IPS-NIHi11 (cell line): ENCODE results near the gene PTP4A2.

ENCODE experiments used
- DNase-seq: peaks from one replicate; pipeline ENCODE4 v3.0.0; 2012; ENCODE audit warnings: mixed read lengths, low spot score

The PTP4A2 gene

DNA sequence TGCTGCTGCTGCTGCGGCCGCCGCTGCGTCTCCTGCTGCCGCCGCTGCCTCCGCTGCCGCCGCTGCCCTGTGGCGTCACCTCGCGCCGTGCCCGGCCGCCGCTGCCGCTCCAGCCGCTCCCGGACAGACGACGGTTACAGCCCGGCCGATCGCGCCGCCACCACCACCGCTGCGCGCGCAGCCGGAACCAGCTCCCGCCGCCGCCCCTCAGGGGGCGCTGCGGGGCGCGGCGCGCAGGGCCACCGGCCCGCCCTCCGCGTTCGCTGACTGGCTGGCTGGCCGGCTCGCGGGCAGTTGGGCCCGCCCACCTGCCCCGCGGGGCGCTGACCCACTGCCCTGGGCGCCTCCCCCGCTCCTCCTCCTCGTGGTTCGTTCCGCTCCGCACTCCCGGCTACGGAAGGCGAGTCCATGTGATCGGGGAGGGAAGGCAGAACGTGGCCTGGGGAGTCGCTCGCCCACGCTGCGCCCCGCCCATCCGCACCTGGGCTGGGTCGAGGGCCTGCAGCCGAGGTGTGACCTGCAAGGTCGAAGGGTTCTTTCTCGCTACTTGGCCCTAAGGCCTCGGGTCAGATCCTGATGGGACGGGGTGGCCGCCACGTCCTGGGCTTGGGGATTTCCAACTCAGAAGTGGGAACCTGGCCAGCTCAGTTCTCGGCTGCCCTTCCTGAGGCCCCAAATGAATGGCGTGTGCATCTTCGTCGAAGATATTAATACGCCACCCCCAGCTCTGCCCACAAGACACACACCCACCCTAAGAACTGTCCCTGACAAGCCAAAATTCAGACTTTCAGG lies at the start of gene PTP4A2:
Gene PTP4A2 (minus strand): TSS at position 185 of the 792 bp plus-strand sequence. CDS start 19,303 bp downstream, outside the sequence.
- peak; percentile 99 for DNase-seq

GRCh38 chr1:31987135-31987619 lies 49.0 kb upstream of the PTP4A2 start:
- peak; percentile 24 for DNase-seq

- no peak for DNase-seq
Observed at GRCh38 chr1:31985430-31985829, 47.3 kb upstream of the PTP4A2 start.

DNA sequence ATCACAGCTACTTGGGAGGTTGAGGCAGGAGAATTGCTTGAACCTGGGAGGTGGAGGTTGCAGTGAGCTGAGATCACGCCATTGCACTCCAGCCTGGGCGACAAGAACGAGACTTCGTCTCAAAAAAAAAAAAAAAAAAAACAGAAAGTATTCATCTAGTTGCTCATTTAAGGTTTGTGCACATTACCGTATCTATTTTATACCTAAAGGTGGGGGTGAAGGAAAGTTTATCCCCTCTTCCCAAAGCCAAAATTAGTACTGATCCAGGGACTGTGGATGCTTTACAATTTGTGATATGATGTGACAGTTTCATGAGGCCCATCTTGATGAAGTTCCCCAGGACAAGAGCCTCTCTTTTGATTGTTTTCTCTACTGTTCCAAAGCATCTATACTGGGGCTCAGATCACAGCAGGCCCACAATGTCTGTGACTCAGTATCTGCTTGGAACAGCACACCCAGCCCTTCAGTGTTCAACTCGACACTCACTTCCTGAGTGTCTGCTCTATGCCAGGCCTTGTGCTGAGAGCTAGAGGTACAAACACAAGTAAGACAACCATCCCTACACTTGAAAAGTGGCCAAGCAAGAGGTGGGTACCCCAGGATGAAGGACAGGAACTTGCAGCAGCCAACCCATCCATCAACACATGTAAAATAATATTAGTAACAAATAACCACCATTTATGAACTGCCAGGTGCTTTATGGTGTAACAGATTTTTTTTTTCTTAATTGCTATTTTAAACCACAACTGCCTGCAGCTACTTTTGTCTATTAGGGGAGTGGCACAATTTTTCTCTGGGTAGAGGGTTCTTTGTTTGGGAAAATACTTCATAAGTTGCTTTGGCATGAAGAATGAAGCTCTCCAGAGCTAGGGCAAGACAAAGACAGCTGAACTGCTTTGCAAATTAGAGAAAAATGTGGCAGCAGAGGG lies 46.5 kb upstream of the PTP4A2 start:
- DNase-seq, result no peak

- DNase-seq, result no peak
Observed at GRCh38 chr1:31981972-31982371, 43.8 kb upstream of the PTP4A2 start.

GRCh38 chr1:31981456-31981839 lies 43.3 kb upstream of the PTP4A2 start:
- no peak for DNase-seq

- DNase-seq, result no peak
Observed at GRCh38 chr1:31980835-31981455, 42.8 kb upstream of the PTP4A2 start.

DNA sequence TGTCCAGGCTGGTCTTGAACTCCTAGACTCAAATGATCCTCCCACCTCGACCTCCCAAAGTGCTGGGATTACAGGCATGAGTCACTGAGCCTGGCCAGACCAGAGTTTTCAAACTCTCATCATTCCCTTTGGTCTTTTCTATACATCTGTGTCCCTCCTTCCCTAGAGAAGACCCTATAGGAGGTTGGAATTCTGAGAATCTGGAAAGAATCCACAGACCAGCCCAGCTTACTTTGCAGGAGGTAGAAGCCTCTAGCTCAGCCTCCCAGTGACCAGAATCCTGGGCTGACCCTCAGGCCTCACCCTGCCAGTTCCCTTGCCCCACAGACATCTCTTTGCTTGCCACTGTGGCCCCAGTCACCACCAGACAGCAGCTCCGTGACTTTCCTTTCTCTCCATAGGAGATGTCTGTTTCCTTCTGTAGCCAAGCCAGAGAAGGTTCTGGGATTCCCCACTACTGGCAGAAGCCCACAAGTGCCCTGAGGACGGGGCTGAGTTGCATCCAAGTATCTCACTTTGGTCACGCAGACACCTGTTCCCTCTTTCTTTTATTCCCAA lies 40.8 kb upstream of the PTP4A2 start:
- DNase-seq, result no peak

DNA sequence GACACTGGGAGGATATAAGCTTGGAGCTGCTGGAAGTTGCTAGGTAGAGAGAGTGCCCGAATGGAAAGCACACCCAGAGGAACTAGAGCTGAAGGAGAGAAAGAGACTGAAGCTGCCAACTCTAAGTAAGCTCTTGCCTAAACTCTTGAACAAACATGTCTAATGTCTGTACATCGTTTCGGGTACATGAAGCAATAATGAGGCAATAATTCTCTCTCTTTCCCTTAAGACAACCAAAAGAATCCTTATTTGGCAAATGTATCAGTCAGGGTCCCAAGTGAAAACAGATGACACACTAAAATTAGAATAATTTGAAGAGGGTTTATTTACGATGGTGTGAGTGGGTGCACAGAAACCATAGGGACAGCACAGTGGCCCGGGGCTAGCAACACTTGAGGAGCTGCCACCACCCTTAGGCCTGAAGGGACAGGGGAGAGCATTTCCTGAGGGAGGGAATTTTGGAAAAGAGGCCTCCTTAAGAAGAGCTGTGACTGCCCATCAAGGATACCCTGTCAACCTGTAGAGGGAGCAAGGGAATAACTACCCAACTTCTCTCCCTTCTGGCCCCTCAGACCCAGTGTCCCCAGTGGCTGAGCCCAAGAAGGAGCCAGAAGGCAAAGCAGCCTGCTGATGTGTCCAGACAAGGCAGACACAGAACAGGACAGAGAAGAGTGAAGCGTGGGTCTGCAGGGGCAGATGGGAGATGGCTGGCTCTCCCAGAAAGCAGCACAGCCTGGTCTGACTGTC lies 39.4 kb upstream of the PTP4A2 start:
- DNase-seq, result peak; percentile 83

- DNase-seq, result no peak
Observed at GRCh38 chr1:31976401-31976800, 38.2 kb upstream of the PTP4A2 start.

DNA sequence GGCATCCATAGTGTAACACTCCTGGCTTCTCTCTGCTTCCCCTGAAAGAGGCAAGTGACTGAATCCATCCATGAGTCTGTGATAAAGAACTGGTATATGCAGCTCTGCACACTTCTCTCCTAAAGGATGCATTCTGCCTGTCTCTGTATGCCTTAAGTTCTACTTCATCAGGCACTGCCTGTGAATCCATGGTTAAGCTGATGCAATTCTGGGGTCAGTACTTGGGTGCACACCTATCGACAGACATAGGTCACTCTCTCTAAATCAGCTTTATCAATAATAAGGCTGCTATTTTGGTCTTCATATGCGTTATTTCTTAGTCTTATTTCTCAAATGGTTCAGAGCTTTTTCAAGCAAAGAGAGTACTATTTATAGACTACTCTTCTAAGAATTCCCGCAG lies 32.7 kb upstream of the PTP4A2 start:
- no peak for DNase-seq

GRCh38 chr1:31961536-31961935 lies 23.4 kb upstream of the PTP4A2 start:
- no peak for DNase-seq

GRCh38 chr1:31959521-31960340 lies 21.6 kb upstream of the PTP4A2 start:
- DNase-seq, result no peak

DNA sequence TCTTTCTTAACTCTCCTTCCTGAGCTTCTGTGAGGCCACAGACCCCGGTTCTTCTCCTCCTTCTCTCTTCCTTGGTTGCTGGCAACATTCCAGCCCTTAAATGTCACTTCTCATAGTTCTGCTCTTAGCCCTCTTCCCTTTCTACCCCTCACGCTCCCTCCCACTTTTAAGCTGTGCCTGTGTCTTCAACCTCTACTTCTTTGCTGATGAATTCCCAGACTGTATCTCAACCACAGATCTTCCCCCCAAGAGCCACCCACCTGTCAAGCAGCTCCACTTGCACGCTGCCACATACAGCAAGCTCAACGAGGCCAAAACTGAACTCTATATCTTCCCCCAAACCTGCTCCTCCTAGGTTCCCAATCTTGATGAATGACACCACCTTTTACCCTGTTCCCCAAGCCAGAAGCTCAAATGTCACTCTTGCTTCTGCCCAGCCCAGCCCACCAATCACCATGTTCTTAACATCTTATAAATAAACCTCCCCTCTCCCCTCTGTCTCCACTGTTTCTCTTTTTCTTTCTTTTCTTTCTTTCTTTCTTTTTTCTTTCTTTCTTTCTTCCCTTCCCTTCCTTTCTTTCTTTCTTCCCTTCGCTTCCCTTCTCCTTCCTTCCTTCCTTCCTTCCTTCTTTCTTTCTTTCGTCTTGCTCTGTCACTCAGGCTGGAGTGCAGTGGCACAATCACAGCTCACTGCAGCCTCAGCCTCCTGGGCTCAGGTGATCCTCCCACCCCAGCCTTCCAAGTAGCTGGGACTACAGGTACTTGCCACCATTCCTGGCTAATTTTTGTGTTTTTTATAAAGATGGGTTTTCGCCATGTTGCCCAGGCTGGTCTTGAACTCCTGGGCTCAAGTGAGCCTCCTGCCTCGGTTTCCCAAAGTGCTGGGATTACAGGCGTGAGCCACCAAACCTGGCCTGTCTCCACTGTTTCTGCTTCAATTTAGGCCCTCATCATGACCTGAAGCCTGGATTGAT lies 19.8 kb upstream of the PTP4A2 start:
- DNase-seq, result no peak

DNA sequence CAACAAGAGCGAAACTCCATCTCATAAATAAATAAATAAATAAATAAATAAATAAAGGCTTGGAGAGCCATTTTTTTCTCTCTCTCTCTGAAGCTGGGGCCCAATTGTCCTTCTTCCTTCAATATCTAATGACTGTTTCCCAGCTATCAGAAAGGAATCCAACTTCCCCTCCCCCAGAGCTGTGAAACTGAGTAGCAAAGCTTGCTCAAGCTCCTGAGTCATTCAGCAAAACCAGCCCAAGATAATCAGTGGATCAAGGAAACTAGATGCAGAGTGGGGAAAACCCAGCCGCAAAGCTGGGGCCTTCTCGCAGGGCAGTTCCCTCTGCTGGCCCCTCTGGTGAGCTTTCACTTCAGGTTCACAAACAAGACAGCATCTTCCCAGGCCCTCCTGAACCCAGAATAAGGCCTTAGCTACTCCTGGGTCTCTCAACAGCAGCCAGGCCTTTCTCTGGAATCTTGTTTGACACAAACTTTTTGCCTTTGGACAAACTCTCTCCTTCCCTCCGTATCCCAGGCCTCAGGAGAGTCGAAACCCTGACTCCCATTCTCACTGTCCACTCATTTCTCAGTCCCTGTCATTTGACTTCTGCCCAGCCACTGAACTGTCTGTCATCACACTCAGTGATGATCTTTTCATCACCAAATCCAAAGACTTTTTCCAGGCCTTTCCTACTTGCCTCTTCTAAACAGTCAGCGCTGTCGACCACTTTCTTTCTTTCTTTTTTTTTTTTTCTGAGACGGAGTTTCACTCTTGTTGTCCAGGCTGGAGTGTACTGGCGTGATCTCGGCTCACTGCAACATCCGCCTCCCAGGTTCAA lies 18.0 kb upstream of the PTP4A2 start:
- DNase-seq, result peak; percentile 43

DNA sequence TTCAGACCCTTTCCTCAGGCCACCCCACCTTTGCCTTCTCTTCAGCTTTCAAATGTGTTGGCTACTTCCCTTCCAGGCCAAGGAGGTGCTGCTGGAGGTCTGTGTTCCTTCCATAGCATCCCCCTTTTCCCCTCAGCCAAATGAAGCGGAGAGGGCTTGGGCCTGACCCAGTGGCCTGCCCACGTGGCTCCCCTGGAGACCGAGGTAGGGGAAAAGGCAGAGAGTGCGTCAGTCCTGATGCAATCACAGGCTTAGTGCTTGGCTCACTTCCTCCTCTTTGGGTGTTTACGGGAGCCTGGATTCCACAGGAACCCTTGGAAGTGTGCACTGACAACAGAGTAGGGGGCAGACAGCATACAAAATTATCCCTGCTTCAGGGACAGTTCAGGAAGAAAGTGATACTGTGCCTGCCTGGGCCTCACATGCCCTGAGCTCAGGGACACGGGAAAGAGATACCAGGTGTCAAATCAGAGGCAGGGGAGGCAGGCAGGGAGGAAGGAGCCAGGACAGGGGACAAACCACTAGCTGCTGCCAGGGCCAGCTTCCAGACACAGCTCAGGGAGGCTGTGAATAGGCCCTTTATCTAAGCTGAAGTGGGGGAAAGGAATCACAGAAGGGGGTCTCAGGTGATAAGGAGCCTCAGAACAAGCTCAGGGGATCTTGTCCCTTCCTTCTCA lies 16.6 kb upstream of the PTP4A2 start:
- DNase-seq, result peak; percentile 35

DNA sequence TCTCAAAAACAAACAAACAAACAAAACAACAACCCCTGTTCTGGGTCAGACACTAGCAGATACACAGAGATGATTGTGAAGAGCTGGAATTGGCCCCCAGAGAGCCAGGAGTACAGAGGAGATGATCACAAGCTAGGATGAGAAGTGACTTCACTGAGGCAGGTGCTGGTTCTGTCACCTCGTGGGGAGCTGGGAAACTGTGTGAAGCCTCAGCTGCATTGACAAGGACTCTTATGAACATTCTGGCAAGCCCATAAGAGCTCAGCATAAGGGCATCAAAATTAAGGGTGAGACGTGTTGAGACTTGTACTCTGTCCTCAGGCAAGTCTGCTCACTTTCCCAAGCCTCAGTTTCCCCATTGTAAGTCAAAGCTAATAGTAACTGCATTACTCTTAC lies 14.7 kb upstream of the PTP4A2 start:
- no peak for DNase-seq

- DNase-seq, result no peak
Observed at GRCh38 chr1:31951276-31951675, 13.1 kb upstream of the PTP4A2 start.
